ENCODE measurements around the gene ACP4. TPM values are rescaled to one million over a fixed set of nuclear protein-coding genes. Genes with fewer than 3 reads are reported as not detected.

Gene ACP4
- total RNA-seq, 1 experiment from 2014 or later: not detected

GRCh38 chr19:50844296-50844935 is 54.2 kb downstream of the ACP4 start:
- no peak for DNase-seq (ENCODE audit: low read depth)

Other genes starting within 250 kb of the ACP4 start
- not detected in 2 replicates for gene LRRC4B, start 222.0 kb upstream of the ACP4 start, total RNA-seq (2014; rRNA removed; shearing (Covaris generic))
- not detected in 2 replicates for gene SYT3, start 150.5 kb upstream of the ACP4 start, total RNA-seq (2014; rRNA removed; shearing (Covaris generic))
- 1.0 and 4.9 TPM in 2 replicates for gene C19orf81, start 141.0 kb upstream of the ACP4 start, total RNA-seq (2014; rRNA removed; shearing (Covaris generic))
- gene SHANK1, start 70.6 kb upstream of the ACP4 start, total RNA-seq (2014; rRNA removed; shearing (Covaris generic)): 0.15 TPM in 2 replicates
- 6.1 and 10.0 TPM in 2 replicates for gene CLEC11A, start 67.1 kb upstream of the ACP4 start, total RNA-seq (2014; rRNA removed; shearing (Covaris generic))
- gene GPR32, start 20.0 kb upstream of the ACP4 start, total RNA-seq (2014; rRNA removed; shearing (Covaris generic)): not detected in 2 replicates
- not detected in 2 replicates for gene KLK1, start 33.4 kb downstream of the ACP4 start, total RNA-seq (2014; rRNA removed; shearing (Covaris generic))
- gene KLK15, start 43.2 kb downstream of the ACP4 start, total RNA-seq (2014; rRNA removed; shearing (Covaris generic)): not detected in 2 replicates
- not detected in 2 replicates for gene KLK3, start 64.5 kb downstream of the ACP4 start, total RNA-seq (2014; rRNA removed; shearing (Covaris generic))
- gene KLK2, start 83.0 kb downstream of the ACP4 start, total RNA-seq (2014; rRNA removed; shearing (Covaris generic)): not detected in 2 replicates
- gene KLK4, start 121.0 kb downstream of the ACP4 start, total RNA-seq (2014; rRNA removed; shearing (Covaris generic)): not detected in 2 replicates
- gene KLK5, start 162.6 kb downstream of the ACP4 start, total RNA-seq (2014; rRNA removed; shearing (Covaris generic)): not detected in 2 replicates
- 0.74 TPM in 1 of 2 replicates, not detected in the other for gene KLK6, start 179.2 kb downstream of the ACP4 start, total RNA-seq (2014; rRNA removed; shearing (Covaris generic))
- not detected in 2 replicates for gene KLK7, start 193.5 kb downstream of the ACP4 start, total RNA-seq (2014; rRNA removed; shearing (Covaris generic))
- gene KLK8, start 211.2 kb downstream of the ACP4 start, total RNA-seq (2014; rRNA removed; shearing (Covaris generic)): not detected in 2 replicates
- gene KLK10, start 229.3 kb downstream of the ACP4 start, total RNA-seq (2014; rRNA removed; shearing (Covaris generic)): not detected in 2 replicates
- not detected in 2 replicates for gene KLK11, start 236.2 kb downstream of the ACP4 start, total RNA-seq (2014; rRNA removed; shearing (Covaris generic))
- gene KLK12, start 244.6 kb downstream of the ACP4 start, total RNA-seq (2014; rRNA removed; shearing (Covaris generic)): not detected in 2 replicates